ENCODE results near the gene ABR.

ABR gene

GRCh38 chr17:958712-959451, 220.9 kb downstream of the ABR start:
- TF ChIP-seq EZH2phosphoT487 (IDR thresholded peaks at IDR 0.05; ENCODE audit: borderline replicate concordance): no peak
- no peak for TF ChIP-seq CTCF (conservative IDR thresholded peaks at IDR 0.05; ENCODE audit: low read length)
- H4K20me1 ChIP-seq (ENCODE audit: insufficient read depth, low read length, poor library complexity, severe bottlenecking): no peaks in the 10 kb centered on the region
- no peaks in the 10 kb centered on the region for H3K9me2 ChIP-seq (replicated peaks; ENCODE audit: low read depth, low read length)
- no peaks in the 10 kb centered on the region for H3K36me3 ChIP-seq (ENCODE audit: insufficient read depth, low read length)
- no peak overlapping the region for H3K4me2 ChIP-seq (ENCODE audit: low read depth, low read length, poor library complexity, severe bottlenecking)
- no peak overlapping the region for H3K4me3 ChIP-seq (ENCODE audit: low read length, poor library complexity, severe bottlenecking)
- H3K4me1 ChIP-seq (ENCODE audit: insufficient read depth, low read length, poor library complexity, severe bottlenecking): no peaks in the 10 kb centered on the region
- H3K79me2 ChIP-seq (ENCODE audit: insufficient read depth, low read length): no peaks in the 10 kb centered on the region
- no peak overlapping the region for H2AFZ ChIP-seq (ENCODE audit: low read length)
- no peaks in the 10 kb centered on the region for H3K9me3 ChIP-seq (ENCODE audit: insufficient read depth, low read depth, low read length)
- H3F3A ChIP-seq (ENCODE audit: low read depth): no peaks in the 10 kb centered on the region
- no peaks in the 10 kb centered on the region for H3K27me3 ChIP-seq (ENCODE audit: insufficient read depth, low read length, poor library complexity, severe bottlenecking)
- H3K9ac ChIP-seq (ENCODE audit: low read depth, low read length, poor library complexity, severe bottlenecking): no peak overlapping the region

GRCh38 chr17:957856-958421, 221.8 kb downstream of the ABR start:
- Histone ChIP-seq H3K9ac (ENCODE audit: low read depth, low read length, poor library complexity, severe bottlenecking) (no peak overlapping the region), H3K36me3 (ENCODE audit: insufficient read depth, low read length) (no peaks in the 10 kb centered on the region), H3K9me3 (ENCODE audit: insufficient read depth, low read depth, low read length) (no peaks in the 10 kb centered on the region), H3F3A (ENCODE audit: low read depth) (no peaks in the 10 kb centered on the region), H4K20me1 (ENCODE audit: insufficient read depth, low read length, poor library complexity, severe bottlenecking) (no peaks in the 10 kb centered on the region), H3K4me3 (ENCODE audit: low read length, poor library complexity, severe bottlenecking) (no peak overlapping the region), H2AFZ (ENCODE audit: low read length) (no peak overlapping the region), H3K9me2 (replicated peaks; ENCODE audit: low read depth, low read length) (no peaks in the 10 kb centered on the region), H3K79me2 (ENCODE audit: insufficient read depth, low read length) (no peaks in the 10 kb centered on the region), H3K27me3 (ENCODE audit: insufficient read depth, low read length, poor library complexity, severe bottlenecking) (no peaks in the 10 kb centered on the region), H3K4me2 (ENCODE audit: low read depth, low read length, poor library complexity, severe bottlenecking) (no peak overlapping the region), H3K4me1 (ENCODE audit: insufficient read depth, low read length, poor library complexity, severe bottlenecking) (no peaks in the 10 kb centered on the region)
- TF ChIP-seq EZH2phosphoT487 (IDR thresholded peaks at IDR 0.05; ENCODE audit: borderline replicate concordance) (no peak), CTCF (conservative IDR thresholded peaks at IDR 0.05; ENCODE audit: low read length) (no peak)

GRCh38 chr17:956905-957304, 222.9 kb downstream of the ABR start:
- Histone ChIP-seq H3K4me2 (ENCODE audit: low read depth, low read length, poor library complexity, severe bottlenecking) (no peak overlapping the region), H3F3A (ENCODE audit: low read depth) (no peaks in the 10 kb centered on the region), H3K4me3 (ENCODE audit: low read length, poor library complexity, severe bottlenecking) (no peak overlapping the region), H3K9me3 (ENCODE audit: insufficient read depth, low read depth, low read length) (no peaks in the 10 kb centered on the region), H3K9ac (ENCODE audit: low read depth, low read length, poor library complexity, severe bottlenecking) (no peak overlapping the region), H2AFZ (ENCODE audit: low read length) (no peak overlapping the region), H3K36me3 (ENCODE audit: insufficient read depth, low read length) (no peaks in the 10 kb centered on the region), H4K20me1 (ENCODE audit: insufficient read depth, low read length, poor library complexity, severe bottlenecking) (no peaks in the 10 kb centered on the region), H3K79me2 (ENCODE audit: insufficient read depth, low read length) (no peaks in the 10 kb centered on the region), H3K27me3 (ENCODE audit: insufficient read depth, low read length, poor library complexity, severe bottlenecking) (no peaks in the 10 kb centered on the region), H3K4me1 (ENCODE audit: insufficient read depth, low read length, poor library complexity, severe bottlenecking) (peaks cover 2% of the 10 kb centered on the region), H3K9me2 (replicated peaks; ENCODE audit: low read depth, low read length) (no peaks in the 10 kb centered on the region)
- TF ChIP-seq CTCF (conservative IDR thresholded peaks at IDR 0.05; ENCODE audit: low read length): no peak
- no peak for TF ChIP-seq EZH2phosphoT487 (IDR thresholded peaks at IDR 0.05; ENCODE audit: borderline replicate concordance)

Measured in Loucy (cell line).